GM19324 (cell line): Measurements from ENCODE around the gene ZNF385B.
"Not testable (repeated sequence)": the region's sequence is repeated elsewhere in the genome, so short reads cannot be mapped to it uniquely, and the experiment has no call there.

Source experiments
- ATAC-seq: cut with Tn5 transposase; IDR thresholded peaks from one replicate; pipeline ENCODE4 v1.9.1; 2021; ENCODE audit warnings: mild to moderate bottlenecking, moderate library complexity; ENCODE audit not compliant: unreplicated experiment, low FRiP score

The ZNF385B gene

GRCh38 chr2:179805001-179805400 lies 56.4 kb downstream of the ZNF385B start:
- ATAC-seq: no peak

DNA sequence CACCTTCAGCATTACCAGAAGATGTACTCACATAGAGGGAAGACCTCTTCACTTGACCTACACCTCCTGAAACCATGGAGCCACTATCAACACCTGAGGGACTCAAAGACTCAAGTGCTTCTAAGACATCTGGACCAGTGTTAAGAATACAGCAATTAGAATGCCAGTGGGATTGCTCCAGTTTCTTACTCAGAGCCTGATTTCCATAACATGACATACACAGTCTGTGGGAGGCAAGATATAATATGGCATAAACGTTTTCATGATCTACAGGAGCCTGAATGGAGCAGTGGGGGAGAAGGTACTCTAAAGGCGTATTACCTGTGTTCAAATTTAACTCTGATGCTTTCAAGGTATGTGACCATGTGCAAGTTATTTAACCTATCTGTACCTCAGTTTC lies 57.2 kb downstream of the ZNF385B start:
- no peak for ATAC-seq

DNA sequence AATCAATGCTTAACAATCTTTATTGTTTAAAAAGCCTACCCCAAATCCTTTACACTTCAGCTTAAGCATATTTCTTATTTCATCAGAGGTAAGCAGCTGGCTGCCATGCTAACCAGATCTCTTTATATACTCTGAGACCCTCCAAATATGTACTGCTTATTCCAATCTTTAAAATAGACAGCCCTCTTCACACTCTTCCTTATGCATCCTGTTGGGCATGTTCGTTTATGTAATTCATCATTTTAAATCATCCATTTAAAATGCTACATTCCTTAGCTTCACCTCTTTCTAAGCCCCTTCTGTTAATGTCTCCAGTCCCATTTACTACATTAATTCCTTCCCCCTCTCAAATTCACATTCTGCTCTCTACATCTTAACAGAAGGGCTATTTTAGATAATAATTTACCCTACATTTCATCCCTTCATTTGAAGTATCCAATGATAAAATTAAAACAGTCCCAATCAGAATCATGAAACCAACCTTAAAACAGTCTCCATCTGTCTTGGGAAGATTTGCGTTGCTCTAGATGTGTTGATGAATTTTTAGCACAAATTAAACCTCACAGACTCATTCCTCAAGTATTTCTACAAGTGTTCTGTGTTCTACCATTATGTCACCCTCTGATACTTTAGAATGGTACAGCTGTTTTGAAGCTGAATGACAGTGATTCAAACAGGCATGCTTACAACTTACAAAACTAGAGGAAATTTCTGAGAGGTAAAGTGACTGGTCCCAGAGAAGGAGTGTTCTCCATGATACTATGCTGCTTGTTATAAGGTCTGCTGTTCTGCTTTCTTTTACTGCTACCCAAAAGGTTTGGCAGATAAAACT lies 59.1 kb downstream of the ZNF385B start:
- no peak for ATAC-seq

- no peak for ATAC-seq
Observed at GRCh38 chr2:179800776-179801175, 60.6 kb downstream of the ZNF385B start.

DNA sequence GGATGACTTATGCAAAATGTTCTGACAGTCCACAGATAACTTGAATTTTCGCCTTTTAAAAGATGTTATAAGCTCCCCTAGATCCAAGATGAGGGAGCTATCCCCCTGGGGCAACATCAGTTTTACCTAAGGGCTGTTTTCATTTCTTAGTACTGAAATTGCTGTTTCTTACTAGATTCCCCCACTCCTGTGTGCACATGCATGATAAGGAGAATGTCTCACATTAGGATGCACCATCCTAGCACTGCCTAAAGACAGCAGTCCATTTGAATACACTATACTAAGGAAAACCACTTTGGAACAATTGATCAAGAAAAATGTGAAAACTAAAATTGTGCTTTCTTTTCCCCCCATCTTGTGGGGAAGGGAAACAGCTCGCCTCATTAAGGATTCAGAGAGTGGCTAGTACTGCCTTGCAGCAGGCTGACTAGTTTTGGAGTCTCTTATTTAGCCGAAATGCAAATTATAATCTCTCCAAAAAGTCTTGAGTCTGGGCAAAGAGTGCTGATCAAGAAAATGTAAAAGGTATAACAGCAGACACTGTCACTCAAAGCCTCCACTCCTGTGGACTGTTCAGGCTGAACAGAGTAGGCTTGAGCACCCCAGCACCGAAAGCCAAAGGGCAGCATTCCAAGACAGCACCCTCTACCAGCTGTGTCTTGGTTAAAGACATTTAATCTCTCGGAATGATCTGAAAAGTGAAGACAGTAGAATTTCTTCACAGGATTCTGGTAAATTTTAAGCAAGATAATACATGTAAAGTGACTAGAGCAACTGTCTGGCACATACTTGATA lies 65.0 kb downstream of the ZNF385B start:
- no peak for ATAC-seq

DNA sequence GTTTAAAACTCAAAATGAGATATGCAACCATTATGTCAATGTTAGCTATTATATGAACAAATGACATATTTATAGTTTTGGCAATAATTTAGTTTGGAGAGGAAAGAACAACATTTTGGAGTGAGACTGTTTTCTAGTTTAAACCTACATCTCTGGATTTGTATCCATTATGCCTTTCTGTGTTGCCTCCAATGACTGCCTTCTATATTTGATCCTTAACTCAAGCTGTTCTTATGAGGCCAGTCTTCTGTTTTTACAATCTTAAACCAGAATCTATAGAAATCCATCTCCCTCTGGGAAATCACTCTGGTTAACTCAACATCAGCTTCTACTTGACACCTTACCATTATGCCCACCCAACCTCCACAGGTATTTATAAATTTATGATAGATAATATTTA lies 67.5 kb downstream of the ZNF385B start:
- no peak for ATAC-seq

- ATAC-seq: no peak
Observed at GRCh38 chr2:179793238-179793637, 68.2 kb downstream of the ZNF385B start.

DNA sequence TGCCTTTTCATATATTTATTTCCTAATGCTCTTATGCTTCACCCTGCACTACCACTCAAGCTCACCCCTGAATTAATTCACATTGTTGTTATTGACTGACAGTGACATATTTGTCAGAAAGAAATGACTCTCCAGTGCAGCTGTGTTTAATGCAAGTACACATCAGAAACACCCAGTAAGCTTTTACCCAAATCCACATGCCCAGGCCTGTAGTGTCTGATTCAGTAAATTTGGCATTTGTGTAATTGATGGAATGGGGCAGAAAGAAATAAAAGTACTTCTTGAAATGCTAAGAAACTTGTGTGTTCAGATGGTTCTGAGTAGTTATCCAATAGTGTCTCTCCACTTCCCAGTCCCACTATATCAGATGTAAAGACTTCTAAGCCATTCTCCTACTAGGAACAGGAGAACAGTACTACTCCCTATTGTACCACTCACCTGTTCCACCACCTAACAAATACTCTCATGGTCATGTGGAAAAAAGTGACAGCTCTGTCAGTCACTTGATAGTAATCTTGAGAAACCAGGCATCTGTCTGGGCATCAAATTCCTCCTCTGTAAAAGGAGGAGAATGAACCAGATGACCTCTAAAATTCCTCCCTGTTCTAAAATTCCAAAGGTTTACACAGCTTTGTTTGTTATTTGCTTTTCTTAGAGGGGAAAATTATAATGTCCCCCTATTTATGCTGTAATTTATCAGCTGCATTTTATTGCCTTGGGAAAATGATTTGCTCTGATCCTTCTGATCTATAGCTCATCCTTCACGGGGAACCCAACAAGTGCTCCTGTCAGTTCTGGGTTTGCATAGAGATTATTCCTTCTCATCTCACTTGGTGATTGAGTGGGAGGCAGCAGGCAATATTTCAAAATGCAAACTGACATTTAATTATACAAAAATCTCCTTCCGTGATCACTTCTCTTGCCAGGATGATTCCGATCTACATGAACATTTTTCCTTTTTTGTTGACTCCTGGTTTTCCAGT lies 70.9 kb downstream of the ZNF385B start:
- no peak for ATAC-seq

GRCh38 chr2:179788104-179788503 lies 73.3 kb downstream of the ZNF385B start:
- ATAC-seq: no peak

GRCh38 chr2:179787601-179788000 lies 73.8 kb downstream of the ZNF385B start:
- ATAC-seq: no peak

DNA sequence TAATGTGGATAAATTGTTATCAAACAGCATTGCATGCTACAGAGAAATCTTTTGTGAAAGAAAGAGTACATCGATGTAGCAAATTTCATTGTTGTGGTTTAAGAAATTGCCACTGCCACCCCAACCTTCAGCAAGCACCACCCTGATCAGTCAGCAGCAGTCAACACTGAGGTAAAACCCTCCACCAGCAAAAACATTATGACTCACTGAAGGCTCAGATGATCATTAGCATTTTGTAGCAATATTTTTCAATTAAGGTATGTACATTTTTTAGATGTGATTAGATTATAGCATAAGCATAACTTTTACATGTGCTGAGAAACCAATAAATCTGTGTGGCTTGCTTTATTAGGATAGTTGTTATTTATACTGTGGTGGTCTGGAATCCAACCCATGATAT lies 75.5 kb downstream of the ZNF385B start:
- ATAC-seq: no peak

DNA sequence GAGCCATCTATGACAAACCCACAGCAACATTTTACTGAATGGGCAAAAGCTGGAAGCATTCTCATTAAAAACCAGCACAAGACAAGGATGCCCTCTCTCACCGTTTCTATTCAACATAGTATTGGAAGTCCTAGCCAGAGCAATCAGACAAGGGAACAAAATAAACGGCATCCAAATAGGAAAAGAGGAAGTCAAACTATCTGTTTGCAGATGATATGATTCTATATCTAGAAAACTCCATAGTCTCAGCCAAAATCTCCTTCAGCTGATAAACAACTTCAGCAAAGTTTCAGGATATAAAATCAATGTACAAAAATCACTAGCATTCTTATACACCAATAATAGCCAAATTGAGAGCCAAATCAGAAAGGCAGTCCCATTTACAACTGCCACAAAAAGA lies 79.1 kb downstream of the ZNF385B start:
- not testable (repeated sequence) for ATAC-seq

GRCh38 chr2:179773986-179774385 lies 87.4 kb downstream of the ZNF385B start:
- ATAC-seq: no peak

GRCh38 chr2:179772346-179772745 lies 89.1 kb downstream of the ZNF385B start:
- no peak for ATAC-seq

DNA sequence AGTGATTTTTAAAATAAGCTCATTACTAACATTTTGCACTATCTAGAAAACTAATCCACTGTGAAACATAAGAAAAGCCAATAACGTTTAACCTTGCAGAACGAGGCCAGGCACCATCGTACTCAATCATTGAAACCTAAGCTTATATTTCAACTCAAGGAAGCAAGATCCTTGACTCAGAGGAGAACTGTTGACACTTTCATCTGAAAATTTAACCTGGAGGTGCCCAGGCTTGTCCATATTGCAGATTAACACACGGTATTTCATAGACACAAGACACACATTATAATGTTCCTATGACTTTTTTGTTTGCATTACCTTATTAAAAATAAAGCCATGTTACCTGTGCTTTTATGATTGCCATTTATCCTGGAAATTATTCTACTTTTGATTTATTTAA lies 89.6 kb downstream of the ZNF385B start:
- no peak for ATAC-seq

DNA sequence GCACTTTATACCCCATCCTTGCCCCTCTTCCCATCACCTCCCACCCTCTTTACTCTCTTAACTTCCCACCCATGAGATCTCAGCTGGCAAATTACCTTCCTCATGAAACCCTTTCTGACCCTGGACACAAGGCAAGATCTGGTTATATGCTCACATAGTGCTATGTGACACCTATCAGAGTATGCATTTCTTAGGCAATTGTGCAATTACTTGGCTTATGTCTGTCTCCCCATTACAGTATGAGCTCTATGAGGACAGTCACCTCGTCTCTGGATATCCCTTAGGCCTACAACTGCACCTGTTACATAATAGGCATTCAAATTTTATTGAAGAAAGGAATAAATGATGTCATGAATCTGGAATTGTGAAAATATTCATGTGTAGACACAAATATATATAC lies 91.4 kb downstream of the ZNF385B start:
- ATAC-seq: no peak

DNA sequence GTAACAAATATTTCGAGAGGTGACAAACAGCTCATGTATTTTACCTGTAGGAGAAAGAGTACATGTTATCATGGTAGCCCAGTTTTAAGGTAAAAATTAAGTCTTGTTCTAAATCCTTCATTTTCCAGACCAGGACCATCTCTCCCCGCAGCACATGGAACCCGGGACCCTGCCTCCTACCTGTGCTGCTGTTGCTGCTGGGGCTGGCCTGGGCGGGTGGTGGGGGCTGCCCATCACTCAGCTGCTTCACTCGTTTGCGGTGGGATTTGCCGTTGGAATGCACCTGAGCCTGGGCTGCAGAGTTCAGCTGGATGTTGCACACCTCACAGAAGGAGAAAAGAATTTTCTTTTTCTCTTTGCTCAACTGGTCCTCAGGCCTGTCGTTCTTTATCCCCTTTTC lies 92.1 kb downstream of the ZNF385B start:
- no peak for ATAC-seq

- ATAC-seq: no peak
Observed at GRCh38 chr2:179768765-179769164, 92.6 kb downstream of the ZNF385B start.

- no peak for ATAC-seq
Observed at GRCh38 chr2:179765666-179766065, 95.7 kb downstream of the ZNF385B start.

DNA sequence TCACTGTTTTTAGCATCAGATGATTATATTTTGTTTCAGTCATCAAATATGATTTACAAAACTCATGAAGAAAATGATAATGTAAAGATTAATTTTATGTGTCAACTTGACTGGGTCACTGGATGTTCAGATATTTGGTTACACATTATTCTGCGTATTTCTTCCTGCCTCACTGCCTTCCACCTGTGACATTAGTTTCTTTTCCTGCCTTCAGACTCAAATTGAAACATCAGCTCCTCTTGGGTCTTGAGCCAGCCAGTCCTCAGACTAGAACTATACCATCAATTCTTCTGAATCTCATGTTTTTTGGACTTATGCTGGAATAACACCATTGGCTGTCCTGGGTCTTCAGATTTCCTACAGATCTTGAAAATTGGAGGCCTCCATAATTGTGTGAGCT lies 96.7 kb downstream of the ZNF385B start:
- ATAC-seq: no peak

DNA sequence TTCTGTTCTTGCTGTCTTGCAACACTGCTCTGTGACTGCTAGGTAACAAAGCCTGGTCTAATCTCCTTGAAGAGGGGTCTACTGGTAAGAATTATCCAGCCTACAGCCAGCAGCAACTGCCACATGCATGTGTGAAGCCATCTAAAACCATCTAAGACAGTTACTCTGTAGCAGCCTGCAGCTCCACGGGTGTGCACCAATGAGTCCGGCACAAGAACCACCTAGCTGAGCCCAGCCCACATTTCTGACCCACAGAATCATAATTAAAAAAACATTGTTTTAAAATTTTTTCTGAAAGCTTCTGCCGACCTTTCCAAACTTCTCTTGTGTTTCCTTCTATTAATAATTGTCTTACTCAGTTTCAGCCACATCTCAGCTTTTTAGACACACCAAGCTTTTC lies 102.8 kb downstream of the ZNF385B start:
- no peak for ATAC-seq
